HG03432 (cell line): ENCODE data around the gene OR51I2.

ENCODE experiments used
- ATAC-seq: cut with Tn5 transposase; IDR thresholded peaks from one replicate; pipeline ENCODE4 v1.9.1; 2021; ENCODE audit warnings: mild to moderate bottlenecking, moderate library complexity; ENCODE audit not compliant: unreplicated experiment

The OR51I2 gene, protein sequence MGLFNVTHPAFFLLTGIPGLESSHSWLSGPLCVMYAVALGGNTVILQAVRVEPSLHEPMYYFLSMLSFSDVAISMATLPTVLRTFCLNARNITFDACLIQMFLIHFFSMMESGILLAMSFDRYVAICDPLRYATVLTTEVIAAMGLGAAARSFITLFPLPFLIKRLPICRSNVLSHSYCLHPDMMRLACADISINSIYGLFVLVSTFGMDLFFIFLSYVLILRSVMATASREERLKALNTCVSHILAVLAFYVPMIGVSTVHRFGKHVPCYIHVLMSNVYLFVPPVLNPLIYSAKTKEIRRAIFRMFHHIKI

GRCh38 chr11:5449023-5449422 lies at the start of gene OR51I2:
TSS of gene OR51I2 (plus strand) at chr11:5449323. CDS start at chr11:5453489, 4,166 bp downstream.
- ATAC-seq: no peak

DNA sequence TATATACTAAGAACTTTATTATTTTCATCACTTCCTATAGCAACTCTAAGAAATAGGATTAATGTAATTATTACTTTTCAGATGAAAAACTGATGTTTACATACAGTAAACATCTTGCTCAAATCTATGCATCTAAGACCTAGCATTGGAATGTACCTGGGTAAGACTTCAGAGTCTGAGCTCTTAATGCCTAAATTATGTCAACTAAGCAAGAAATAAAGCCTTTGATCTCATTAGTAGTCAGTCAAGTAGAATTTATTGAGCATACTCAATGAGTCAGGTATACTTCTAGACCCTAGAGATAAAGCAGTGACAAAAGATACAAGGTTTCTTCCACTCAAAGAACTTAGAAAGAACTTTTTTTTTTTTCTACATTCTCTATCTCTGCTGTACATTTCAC lies 44.0 kb upstream of the OR51I2 start:
- ATAC-seq: no peak

DNA sequence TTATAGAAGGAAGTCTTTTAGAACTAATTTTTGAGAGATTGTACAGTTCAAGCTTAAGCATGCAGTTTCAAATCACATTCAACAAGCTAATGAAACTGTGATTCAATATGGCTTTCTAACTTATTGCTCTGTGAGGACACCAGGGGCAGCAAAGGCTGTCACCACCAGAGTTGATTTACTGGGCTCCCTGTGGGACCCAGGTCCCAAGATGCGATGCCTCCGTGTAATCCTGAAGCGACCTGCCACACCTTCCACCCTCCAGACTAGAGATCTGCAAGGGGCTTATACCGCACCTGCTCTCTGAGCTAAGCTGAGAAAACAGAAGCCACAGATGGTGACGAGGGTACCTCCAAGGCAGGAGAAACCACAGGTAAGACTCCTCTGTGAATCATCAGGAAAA lies 28.1 kb upstream of the OR51I2 start:
- no peak for ATAC-seq

GRCh38 chr11:5421811-5422210 lies 27.3 kb upstream of the OR51I2 start, which contains the start of gene OR51Q1:
TSS of gene OR51Q1 (plus strand) at chr11:5422111. CDS start at chr11:5422201, 90 bp downstream.
- ATAC-seq: no peak

DNA sequence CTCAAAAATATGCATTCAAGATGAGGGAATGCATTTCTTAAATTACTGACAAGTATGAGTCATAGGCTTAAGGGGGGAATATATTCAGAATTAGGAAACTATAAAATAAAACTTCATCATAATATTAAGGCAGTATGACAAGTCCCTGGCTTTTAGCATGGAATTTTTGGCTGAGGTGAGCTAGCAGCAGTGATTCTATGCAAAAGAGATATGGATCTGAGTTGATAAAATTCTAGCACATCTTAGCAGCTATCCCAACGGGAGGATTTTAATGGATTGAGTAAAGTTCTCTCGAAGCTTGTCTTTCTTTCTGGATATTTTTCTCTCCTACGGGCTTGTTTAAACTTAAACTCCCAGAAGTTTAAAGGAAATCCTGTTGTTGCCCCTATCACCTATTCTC lies 26.0 kb upstream of the OR51I2 start:
- ATAC-seq: no peak

- ATAC-seq: no peak
Measured at GRCh38 chr11:5441414-5441813, 7.7 kb upstream of the OR51I2 start, which contains the start of gene OR51I1. TSS of gene OR51I1 (minus strand) at chr11:5441514. CDS start at chr11:5441514, 0 bp downstream.

DNA sequence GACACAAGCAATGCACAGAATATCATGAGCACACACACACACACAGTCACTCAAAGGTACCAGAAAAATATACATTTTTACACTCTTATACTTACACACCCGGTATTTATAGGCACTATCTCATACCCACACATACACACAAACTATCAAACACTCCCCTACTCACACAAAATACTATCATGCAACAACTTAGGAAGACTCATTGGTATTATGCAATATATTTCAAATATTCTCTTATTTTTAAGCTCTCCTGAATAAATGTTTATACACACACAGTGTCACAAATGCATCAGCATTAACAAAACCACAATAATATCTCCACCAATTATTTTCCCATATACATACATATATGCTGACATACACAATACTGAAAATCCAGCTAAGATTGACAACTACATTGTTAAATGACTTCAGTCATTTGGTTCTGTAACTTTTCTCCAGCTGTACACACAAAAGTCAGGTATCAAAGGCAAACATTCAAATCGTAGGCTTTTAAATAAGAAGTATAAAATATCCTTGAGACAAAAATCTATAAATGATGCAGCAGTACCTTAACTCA lies 5.2 kb upstream of the OR51I2 start:
- no peak for ATAC-seq

DNA sequence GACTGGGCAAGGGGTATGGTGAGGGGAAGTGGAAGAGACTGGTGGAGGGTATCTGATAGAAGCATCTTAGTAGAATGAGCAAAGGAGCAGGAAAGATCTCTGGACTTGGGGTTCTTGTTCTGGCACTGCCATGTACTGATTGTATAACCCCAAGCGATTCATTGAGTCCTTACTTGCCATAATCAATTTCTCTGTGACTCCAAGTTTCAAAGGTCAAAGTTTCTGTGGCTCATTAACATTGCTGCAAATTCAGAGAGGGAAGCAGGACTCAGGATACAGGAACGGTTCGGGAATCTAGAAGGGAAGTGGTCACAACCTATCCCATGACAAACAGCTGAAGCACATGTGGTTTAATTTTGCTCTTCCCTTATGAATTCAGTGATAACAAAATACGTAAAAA lies 309 bp downstream of the OR51I2 start:
- no peak for ATAC-seq

DNA sequence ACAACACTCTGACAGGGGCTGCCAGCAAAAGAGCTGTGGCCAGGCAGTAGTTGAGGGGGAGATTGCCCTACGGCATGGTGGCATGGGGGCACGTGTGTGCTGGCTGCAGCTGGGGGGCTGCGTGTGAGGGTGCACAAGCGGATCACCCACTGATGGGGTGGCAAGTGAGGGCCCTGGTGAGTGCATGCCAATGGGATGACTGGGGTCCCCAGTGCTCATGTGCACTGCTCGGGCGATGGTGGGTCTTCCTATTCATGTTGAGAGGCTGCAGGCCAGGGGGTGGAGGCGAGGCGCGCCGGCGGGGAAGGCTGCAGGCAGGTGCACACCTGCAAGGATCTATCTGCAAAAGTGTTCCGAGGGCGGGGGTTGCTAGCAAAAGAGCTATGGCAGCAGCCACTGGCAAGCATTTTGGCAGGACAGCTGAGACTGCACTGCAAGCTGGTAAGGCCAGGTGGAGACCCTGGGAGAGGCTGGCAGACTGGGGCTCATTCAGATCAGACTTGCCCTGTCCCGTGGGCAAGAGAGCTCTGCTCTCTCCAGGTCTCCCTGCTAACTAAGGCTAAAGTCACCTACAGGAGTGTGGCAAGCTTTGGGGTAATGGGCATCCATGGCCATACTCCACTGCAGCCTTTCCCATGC lies 12.0 kb downstream of the OR51I2 start:
- ATAC-seq: no peak

GRCh38 chr11:5467527-5467926 lies 18.4 kb downstream of the OR51I2 start:
- ATAC-seq: no peak

DNA sequence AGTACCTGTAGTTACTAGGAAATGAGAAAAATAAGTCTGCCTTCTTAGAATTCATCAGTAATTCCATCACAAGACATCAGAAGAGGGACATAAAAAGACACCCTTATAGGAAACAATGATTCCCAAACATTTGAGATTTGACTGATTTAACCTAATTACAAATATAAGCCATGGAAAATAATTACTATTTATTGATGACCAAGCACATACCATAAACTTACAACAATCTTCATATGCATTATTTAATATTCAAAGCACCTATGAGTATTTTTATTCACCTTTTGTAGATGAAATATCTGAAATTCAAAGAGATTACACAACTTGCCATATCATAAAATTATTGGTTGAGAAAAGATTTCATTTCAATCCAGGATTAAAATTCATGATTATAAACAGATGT lies 24.8 kb downstream of the OR51I2 start:
- no peak for ATAC-seq

DNA sequence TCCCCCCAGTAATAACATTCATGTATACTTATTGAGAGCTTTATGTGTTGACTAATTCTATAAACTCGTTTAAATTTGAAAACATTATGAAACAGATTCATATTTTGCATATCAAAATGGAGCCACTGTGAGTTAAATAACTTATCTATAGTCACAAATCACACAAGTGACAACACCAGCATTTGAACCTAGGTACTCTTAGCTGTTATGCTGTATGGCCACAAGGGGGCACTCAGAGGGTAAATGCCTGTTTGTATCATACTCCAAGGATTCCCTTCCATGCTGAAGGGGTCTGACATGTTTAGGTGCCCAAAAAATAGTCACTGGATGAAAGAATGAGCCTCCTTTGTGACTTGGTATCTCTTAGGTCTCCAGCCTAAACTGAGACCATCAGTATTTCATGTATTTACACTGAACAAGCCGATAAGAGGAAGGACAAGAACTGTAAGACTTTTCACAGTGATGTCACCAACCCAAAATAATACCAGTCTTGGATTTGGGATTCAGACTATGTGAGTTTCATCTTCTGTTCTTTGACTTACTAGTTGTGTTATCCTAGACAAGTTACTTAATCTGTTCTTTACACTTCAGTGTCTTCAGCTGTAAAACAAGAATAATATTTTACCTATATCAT lies 27.2 kb downstream of the OR51I2 start:
- peak; percentile 78 for ATAC-seq

DNA sequence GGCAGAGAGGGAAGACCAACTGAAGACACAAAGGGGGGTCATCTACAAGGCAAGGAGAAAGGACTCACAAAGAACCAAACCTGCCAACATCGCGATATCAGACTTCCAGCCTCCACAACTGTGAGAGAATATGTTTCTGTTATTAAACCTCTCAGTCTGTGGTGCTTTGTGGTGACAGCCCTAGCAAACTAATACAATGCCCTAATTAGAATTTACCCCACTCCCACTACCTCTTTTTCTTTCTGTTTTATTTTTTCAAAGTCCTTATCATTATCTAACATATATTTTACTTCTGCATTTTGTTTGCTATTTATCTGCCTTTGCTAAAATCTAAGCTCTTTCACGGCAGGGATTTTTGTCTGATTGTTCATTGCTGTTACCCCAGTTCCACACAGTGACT lies 36.9 kb downstream of the OR51I2 start:
- no peak for ATAC-seq

DNA sequence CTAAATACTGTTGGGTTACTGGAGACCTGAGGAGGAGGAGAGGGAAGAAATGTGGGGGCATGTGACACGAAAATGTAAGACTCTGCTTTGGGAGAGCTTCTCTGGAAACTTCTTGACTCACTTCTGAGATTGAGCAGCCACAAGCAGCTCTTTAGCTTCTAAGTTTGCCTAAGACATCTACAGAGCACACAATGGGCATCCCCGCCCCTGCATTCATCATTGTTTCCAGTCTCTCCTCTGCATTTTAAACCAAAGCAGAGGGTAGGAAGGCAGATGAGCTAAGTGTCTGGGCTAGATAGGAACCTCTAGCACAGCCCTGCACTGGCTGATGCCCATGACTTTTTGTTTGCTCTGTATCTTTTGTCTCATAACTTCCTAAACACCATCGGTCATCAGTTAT lies 37.3 kb downstream of the OR51I2 start:
- ATAC-seq: no peak

DNA sequence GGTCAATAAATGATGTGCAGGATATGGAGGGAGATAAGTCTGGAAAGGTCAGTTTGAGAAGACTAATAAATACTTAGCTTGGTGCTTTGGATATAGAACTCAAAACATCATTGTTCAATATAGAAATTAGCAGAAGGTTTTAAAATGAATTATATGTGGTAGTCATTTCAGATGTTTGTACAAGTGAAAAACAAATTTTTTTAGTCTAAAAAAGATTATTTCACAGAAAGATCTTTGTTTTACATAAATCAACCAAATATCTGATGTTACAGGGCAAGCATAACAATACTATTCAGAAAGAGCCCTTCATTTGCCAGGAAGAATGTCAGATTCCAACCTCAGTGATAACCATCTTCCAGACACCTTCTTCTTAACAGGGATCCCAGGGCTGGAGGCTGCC lies 39.3 kb downstream of the OR51I2 start, which contains the start of gene OR52D1:
OR52D1 (plus strand) TSS at position 301 of the 400 bp plus-strand sequence; CDS start at position 323, 22 bp downstream.
- no peak for ATAC-seq

DNA sequence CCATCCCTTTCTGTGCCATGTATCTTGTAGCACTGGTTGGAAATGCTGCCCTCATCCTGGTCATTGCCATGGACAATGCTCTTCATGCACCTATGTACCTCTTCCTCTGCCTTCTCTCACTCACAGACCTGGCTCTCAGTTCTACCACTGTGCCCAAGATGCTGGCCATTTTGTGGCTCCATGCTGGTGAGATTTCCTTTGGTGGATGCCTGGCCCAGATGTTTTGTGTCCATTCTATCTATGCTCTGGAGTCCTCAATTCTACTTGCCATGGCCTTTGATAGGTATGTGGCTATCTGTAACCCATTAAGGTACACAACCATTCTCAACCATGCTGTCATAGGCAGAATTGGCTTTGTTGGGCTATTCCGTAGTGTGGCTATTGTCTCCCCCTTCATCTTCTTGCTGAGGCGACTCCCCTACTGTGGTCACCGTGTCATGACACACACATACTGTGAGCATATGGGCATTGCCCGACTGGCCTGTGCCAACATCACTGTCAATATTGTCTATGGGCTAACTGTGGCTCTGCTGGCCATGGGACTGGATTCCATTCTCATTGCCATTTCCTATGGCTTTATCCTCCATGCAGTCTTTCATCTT lies 39.8 kb downstream of the OR51I2 start:
- no peak for ATAC-seq

DNA sequence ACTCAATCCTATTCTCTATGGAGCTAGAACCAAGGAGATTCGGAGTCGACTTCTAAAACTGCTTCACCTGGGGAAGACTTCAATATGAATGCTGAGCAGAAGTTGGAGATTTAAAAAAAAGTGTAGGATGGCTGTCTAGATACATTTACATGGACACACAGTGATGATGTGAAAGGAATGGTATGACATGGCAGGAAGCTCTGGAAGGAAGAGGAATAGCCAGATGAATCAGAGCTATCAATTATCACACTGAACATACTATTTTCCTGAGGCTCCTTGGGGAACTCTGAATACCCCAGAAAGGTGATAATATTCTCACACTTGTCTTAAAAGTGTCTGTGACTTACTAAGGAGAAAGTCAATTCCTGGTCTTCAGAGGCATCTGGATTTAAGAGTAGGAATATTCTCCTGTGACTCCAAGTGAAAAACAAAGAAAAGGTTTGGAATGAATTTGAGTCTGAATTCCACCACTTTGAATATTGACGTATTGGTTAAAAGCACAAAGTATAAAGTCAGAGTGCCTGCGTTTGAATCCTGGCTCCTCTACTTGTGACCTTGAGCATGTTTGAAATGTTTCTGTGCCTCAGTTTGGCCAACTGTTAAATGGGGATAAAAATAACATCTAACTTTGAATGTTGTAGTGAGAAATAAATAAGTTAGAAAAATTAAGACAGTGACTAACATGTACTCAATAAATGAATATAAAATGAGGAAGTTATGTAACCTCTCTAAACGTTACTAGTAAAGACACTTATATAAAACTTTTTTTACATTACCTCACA lies 40.6 kb downstream of the OR51I2 start:
- ATAC-seq: no peak

DNA sequence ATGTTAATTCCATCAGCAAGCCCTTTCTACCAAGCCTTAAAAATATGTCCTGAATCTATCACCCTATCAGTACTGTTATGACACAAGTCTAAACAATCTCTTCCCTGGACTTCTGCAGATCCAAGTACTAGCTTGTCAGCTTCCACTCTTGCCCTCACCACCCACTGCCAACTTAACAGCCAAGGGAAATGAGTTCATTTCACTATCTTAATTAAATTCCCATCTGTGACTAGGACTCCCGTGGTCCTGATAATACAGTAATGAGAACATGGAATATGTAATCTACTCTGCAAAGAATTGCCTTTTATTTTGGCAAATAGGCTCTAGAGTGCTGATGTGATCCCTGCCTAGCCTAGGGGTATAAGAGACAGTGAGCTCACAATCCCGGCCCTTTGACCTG lies 50.5 kb downstream of the OR51I2 start:
- ATAC-seq: no peak

DNA sequence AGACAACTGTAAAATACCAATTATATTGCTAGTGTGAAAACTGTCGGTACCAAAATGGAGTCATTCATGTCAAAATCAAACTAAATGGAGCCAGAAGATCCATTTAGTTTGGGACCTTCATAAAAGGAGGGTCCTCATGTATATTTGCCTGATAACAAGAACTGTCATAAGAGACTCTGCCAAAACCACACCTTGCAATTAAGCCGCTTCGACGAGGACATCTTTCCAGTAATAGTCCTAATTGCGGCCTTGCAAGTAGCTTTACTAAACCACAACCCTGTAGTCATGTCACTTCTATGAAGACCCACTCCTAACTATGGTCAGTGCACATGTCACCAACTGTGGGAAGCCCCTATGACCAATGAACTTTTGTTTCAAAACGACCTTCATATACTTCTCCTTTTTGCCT lies 51.3 kb downstream of the OR51I2 start:
- no peak for ATAC-seq

GRCh38 chr11:5504403-5504921 lies 55.3 kb downstream of the OR51I2 start:
- ATAC-seq: no peak
